B cell (primary cell): ENCODE results near the gene ARAP2. TPM values are rescaled to one million over a fixed set of nuclear protein-coding genes. Genes with fewer than 3 reads are reported as not detected.

Experiments
- ATAC-seq: fragments of 200-7000 bp; cut with Tn5 transposase; one replicate; pipeline ENCODE4 v1.10.0; 2021; ENCODE audit warnings: low read depth, mild to moderate bottlenecking, moderate number of reproducible peaks, moderate library complexity
- CTCF ChIA-PET: fragments of 350-600 bp; sonication (Branson Sonifier 250); formaldehyde crosslinking; loops from one replicate; lab custom pipeline; 2021; ENCODE audit warnings: antibody characterized with exemption, inconsistent platforms; lab: Charles Lee
- POLR2A ChIA-PET: fragments of 350-600 bp; sonication (Branson Sonifier 250); formaldehyde crosslinking; loops from one replicate; lab custom pipeline; 2021; ENCODE audit warnings: antibody characterized with exemption; lab: Charles Lee
- DNase-seq: peaks from one replicate; pipeline ENCODE4 v3.0.0; 2013
- H2AFZ ChIP-seq: 2 replicates; pipeline ENCODE4 v1.6.1; 2012; ENCODE audit warnings: mild to moderate bottlenecking, low read depth, low read length; ENCODE audit not compliant: insufficient read depth, poor library complexity, severe bottlenecking
- H3K27ac ChIP-seq, 2 donors: 1 replicate in 1 of 2; 2 replicates in 1 of 2; pipeline ENCODE4 v1.5.1; 2012 to 2013; ENCODE audit warnings: low read length in 2 of 2, mild to moderate bottlenecking in 2 of 2, moderate library complexity in 1 of 2
- H3K27me3 ChIP-seq, 4 experiments: fragments of 200-600 bp in 1 of 4; sonication (generic) in 1 of 4; replicated peaks in 1 of 4; 1 replicate in 2 of 4; 2 replicates in 2 of 4; pipeline versions ENCODE4 v1.6.1 to v1.7.0; 2013 to 2016; ENCODE audit warnings: low read length in 3 of 4, mild to moderate bottlenecking in 2 of 4, mixed read lengths in 1 of 4, moderate library complexity in 1 of 4; ENCODE audit not compliant: insufficient read depth in 4 of 4, control insufficient read depth in 3 of 4; ENCODE audit errors: control extremely low read depth in 1 of 4
- H3K36me3 ChIP-seq, 2 experiments: replicated peaks in 1 of 2; 1 replicate in 1 of 2; 2 replicates in 1 of 2; pipeline versions ENCODE4 v1.6.1 to v1.7.1; 2013; ENCODE audit warnings: low read length in 1 of 2; ENCODE audit not compliant: insufficient read depth in 2 of 2, control insufficient read depth in 1 of 2; ENCODE audit errors: control extremely low read depth in 1 of 2, extremely low read depth in 1 of 2
- H3K4me1 ChIP-seq, 2 donors: fragments of 200-600 bp in 1 of 2; sonication (generic) in 1 of 2; 1 replicate in 1 of 2; 2 replicates in 1 of 2; pipeline versions ENCODE4 v1.5.1 to v1.6.1; 2013 to 2017; ENCODE audit warnings: low read length in 2 of 2; ENCODE audit not compliant: control insufficient read depth in 2 of 2, insufficient read depth in 2 of 2
- H3K4me2 ChIP-seq: replicated peaks from 2 replicates; pipeline ENCODE3; 2012; ENCODE audit warnings: mild to moderate bottlenecking, low read depth, low read length; ENCODE audit not compliant: poor library complexity, severe bottlenecking
- H3K4me3 ChIP-seq, 5 experiments: fragments of 200-600 bp in 1 of 5; sonication (generic) in 1 of 5; 1 replicate in 3 of 5; 2 replicates in 2 of 5; pipeline versions ENCODE4 v1.5.1 to v1.7.0; 2011 to 2016; ENCODE audit warnings: low read length in 4 of 5, mild to moderate bottlenecking in 4 of 5, low read depth in 2 of 5, control low read depth in 1 of 5, moderate library complexity in 1 of 5; ENCODE audit not compliant: insufficient read depth in 1 of 5; ENCODE audit errors: control extremely low read depth in 1 of 5, extremely low read depth in 1 of 5
- H3K79me2 ChIP-seq: fragments of 200-600 bp; sonication (generic); one replicate; pipeline ENCODE4 v1.6.0; 2016; ENCODE audit warnings: low read length; ENCODE audit not compliant: control insufficient read depth, insufficient read depth
- H3K9ac ChIP-seq: fragments of 200-600 bp; sonication (generic); 2 replicates; pipeline ENCODE4 v1.6.1; 2017; ENCODE audit warnings: mild to moderate bottlenecking, low read length, moderate library complexity
- H3K9me3 ChIP-seq, 3 donors: one replicate each; pipeline versions ENCODE4 v1.6.1 to v1.7.1; 2013; ENCODE audit warnings: low read length in 2 of 3; ENCODE audit not compliant: control insufficient read depth in 2 of 3, insufficient read depth in 1 of 3; ENCODE audit errors: control extremely low read depth in 1 of 3
- H4K20me1 ChIP-seq: 2 replicates; pipeline ENCODE4 v1.6.0; 2012; ENCODE audit warnings: mild to moderate bottlenecking, low read length; ENCODE audit not compliant: insufficient read depth, control insufficient read depth, poor library complexity, severe bottlenecking
- H3K27ac Mint-ChIP-seq: one replicate; pipeline ENCODE4 v1.8.0; 2021; ENCODE audit warnings: mixed read lengths
- H3K27me3 Mint-ChIP-seq: one replicate; pipeline ENCODE4 v1.8.0; 2021; ENCODE audit warnings: mixed read lengths
- H3K4me1 Mint-ChIP-seq: one replicate; pipeline ENCODE4 v1.8.0; 2021; ENCODE audit warnings: mixed read lengths
- H3K4me3 Mint-ChIP-seq: one replicate; pipeline ENCODE4 v1.8.0; 2021; ENCODE audit warnings: mixed read lengths
- H3K9me3 Mint-ChIP-seq: one replicate; pipeline ENCODE4 v1.8.0; 2022; ENCODE audit warnings: mixed read lengths; ENCODE audit not compliant: insufficient read depth
- EZH2 ChIP-seq: IDR thresholded peaks from 2 replicates; pipeline ENCODE4 v1.6.1; 2012; ENCODE audit warnings: borderline replicate concordance, low read depth, mild to moderate bottlenecking, moderate library complexity, low read length; ENCODE audit not compliant: insufficient read depth, poor library complexity, severe bottlenecking
- WGBS: methylation state at CpG from one replicate; pipeline ENCODE4 v1.1.5; 2013; ENCODE audit warnings: missing lambda C conversion rate; ENCODE audit not compliant: insufficient coverage; 5-methylcytosine and 5-hydroxymethylcytosine counted together
- intact Hi-C: fragments of 100-400 bp; cut with micrococcal nuclease; formaldehyde crosslinking; loops from one replicate; pipeline ENCODE4 v1.10.0; 2022
- polyA plus RNA-seq: library from polyadenylated mRNA; depleted of rRNA; stranded (reverse); fragments of >200 nt; gene quantifications from 2 replicates; pipeline ENCODE4 v1.2.3, GENCODE V29; 2012
- total RNA-seq, 2 donors: library from RNA; stranded (reverse); fragments of 120-200 nt in 1 of 2; gene quantifications; 1 replicate in 1 of 2; 2 replicates in 1 of 2; pipeline versions ENCODE4 v1.2.3 to v1.2.4, GENCODE V29; 2013 to 2022
- TF ChIP-seq, protein P1 (sequence below): fragments of 200-600 bp; IDR thresholded peaks from one replicate; pipeline ENCODE4 v1.8.0; 2022; ENCODE audit warnings: antibody characterized with exemption, mild to moderate bottlenecking

ARAP2 gene
- total and polyA plus RNA-seq, 2 donors (not counting 1 experiment from before 2014, with no cell fraction given), result 13.2 to 88.0 TPM

GRCh38 chr4:36054694-36055422 is 189.5 kb downstream of the ARAP2 start:
- ChIA-PET CTCF (no interaction called here), POLR2A (no interaction called here)
- H3K27me3 Mint-ChIP-seq, result no peaks in the 10 kb centered on the region
- H3K9me3 ChIP-seq, result no peaks in the 10 kb centered on the region
- no peaks in the 10 kb centered on the region for H3K4me1 ChIP-seq
- DNase-seq, result no peak
- no peaks in the 10 kb centered on the region for H3K4me1 Mint-ChIP-seq
- ATAC-seq, result no peak
- H3K4me3 ChIP-seq, result no peak overlapping the region
- no peaks in the 10 kb centered on the region for H4K20me1 ChIP-seq
- intact Hi-C loops, result no loop called here
- H3K9me3 Mint-ChIP-seq, result no peaks in the 10 kb centered on the region
- no peak overlapping the region for H3K9ac ChIP-seq
- TF ChIP-seq, protein P1, sequence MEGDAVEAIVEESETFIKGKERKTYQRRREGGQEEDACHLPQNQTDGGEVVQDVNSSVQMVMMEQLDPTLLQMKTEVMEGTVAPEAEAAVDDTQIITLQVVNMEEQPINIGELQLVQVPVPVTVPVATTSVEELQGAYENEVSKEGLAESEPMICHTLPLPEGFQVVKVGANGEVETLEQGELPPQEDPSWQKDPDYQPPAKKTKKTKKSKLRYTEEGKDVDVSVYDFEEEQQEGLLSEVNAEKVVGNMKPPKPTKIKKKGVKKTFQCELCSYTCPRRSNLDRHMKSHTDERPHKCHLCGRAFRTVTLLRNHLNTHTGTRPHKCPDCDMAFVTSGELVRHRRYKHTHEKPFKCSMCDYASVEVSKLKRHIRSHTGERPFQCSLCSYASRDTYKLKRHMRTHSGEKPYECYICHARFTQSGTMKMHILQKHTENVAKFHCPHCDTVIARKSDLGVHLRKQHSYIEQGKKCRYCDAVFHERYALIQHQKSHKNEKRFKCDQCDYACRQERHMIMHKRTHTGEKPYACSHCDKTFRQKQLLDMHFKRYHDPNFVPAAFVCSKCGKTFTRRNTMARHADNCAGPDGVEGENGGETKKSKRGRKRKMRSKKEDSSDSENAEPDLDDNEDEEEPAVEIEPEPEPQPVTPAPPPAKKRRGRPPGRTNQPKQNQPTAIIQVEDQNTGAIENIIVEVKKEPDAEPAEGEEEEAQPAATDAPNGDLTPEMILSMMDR, result no peak
- TF ChIP-seq EZH2, result no peak
- H3K79me2 ChIP-seq, result no peaks in the 10 kb centered on the region
- H3K27me3 ChIP-seq, result no peaks in the 10 kb centered on the region
- no peaks in the 10 kb centered on the region for H3K36me3 ChIP-seq
- H3K4me2 ChIP-seq, result no peak overlapping the region
- no peak overlapping the region for H2AFZ ChIP-seq
- no CpG with 5 or more reads among the region's 5 CpGs for WGBS
- H3K4me3 Mint-ChIP-seq, result no peak overlapping the region
- H3K27ac ChIP-seq, result no peak overlapping the region
- no peak overlapping the region for H3K27ac Mint-ChIP-seq

- Histone ChIP-seq H3K4me1 (no peaks in the 10 kb centered on the region), H3K27ac (no peak overlapping the region), H3K79me2 (no peaks in the 10 kb centered on the region), H3K4me3 (no peak overlapping the region), H3K9me3 (no peaks in the 10 kb centered on the region), H2AFZ (no peak overlapping the region), H3K36me3 (no peaks in the 10 kb centered on the region), H3K4me2 (no peak overlapping the region), H3K9ac (no peak overlapping the region), H4K20me1 (no peaks in the 10 kb centered on the region), H3K27me3 (no peaks in the 10 kb centered on the region)
- CTCF ChIA-PET, result no interaction called here
- intact Hi-C loops, result no loop called here
- ATAC-seq, result no peak
- Mint-ChIP-seq H3K4me3 (no peak overlapping the region), H3K9me3 (no peaks in the 10 kb centered on the region), H3K4me1 (no peaks in the 10 kb centered on the region), H3K27ac (no peak overlapping the region), H3K27me3 (no peaks in the 10 kb centered on the region)
- DNase-seq, result no peak
- TF ChIP-seq EZH2, result no peak
- TF ChIP-seq, protein P1, result no peak
- POLR2A ChIA-PET, result no interaction called here
- 100% methylated on average over 1 of the region's 2 CpGs for WGBS
Measured at GRCh38 chr4:36053930-36054329, 190.4 kb downstream of the ARAP2 start.
